NT2/D1 (cell line): ENCODE data around the gene RTF2.

ENCODE experiments used
- SUZ12 ChIP-seq: IDR thresholded peaks from 2 replicates; pipeline ENCODE4 v1.6.1; 2011; ENCODE audit not compliant: insufficient read length, insufficient read depth; ENCODE audit errors: extremely low read depth
- ZNF274 ChIP-seq: IDR thresholded peaks from 2 replicates; pipeline ENCODE4 v1.6.1; 2011; ENCODE audit warnings: mild to moderate bottlenecking, low read depth, low read length

DNA sequence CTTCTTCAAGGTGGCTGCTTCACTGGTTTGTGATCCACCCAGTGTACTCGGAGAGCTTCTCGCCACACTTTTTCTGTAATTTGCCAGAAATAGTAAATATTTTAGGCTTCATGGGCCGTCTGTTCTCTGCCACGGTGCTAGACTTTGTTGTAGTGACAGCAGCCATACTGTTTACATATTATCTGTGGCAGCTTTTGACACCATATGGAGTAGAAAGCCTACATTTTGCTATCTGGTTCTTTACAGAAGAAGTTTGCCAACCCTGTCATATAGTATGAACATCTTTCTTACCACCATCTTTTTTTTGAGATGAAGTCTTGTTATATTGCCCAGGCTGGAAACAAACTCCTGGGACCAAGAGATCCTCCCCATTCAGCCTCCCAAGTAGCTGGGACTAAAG, 97.1 kb downstream of the RTF2 start:
- TF ChIP-seq SUZ12 (no peak), ZNF274 (no peak)
